Left ventricle myocardium superior (tissue), 1 donor: ENCODE results near the gene PEX16. TPM values are rescaled to one million over a fixed set of nuclear protein-coding genes. Genes with fewer than 3 reads are reported as not detected.

ENCODE experiments used
- ATAC-seq: fragments of 200-7000 bp; cut with Tn5 transposase; one replicate; pipeline ENCODE4 v1.9.1; 2020; ENCODE audit warnings: mild to moderate bottlenecking, moderate library complexity
- DNase-seq: peaks from one replicate; pipeline ENCODE4 v3.0.0-alpha.2; 2020
- intact Hi-C: fragments of 100-400 bp; cut with micrococcal nuclease; formaldehyde crosslinking; loops from one replicate; pipeline ENCODE4 v1.11.0; 2022
- long read RNA-seq: library from polyadenylated mRNA; unstranded; transcript quantifications from one replicate; pipeline ENCODE4 v2.0.0, GENCODE V29; 2021
- total RNA-seq: library from RNA; stranded (reverse); fragmentation: NEBNext Ultra II Directional; extraction: Animal tissue kit (Norgen Biotek cat#: 25700); gene quantifications from one replicate; pipeline ENCODE4 v1.2.1, GENCODE V29; 2021
- donor health status: DM: no; HTN: yes; CAD: no; lungs with severe emphysema.

Gene PEX16
- 8.6 TPM for total RNA-seq
- long read RNA-seq, transcript PEX16-202 (11 exons, 1,335 nt), result major isoform, 18 of 21 reads
- long read RNA-seq, partial matches to known transcripts, result 0 of 21 reads
- long read RNA-seq, other reads (novel, unspliced or antisense), result 3 of 21 reads

DNA sequence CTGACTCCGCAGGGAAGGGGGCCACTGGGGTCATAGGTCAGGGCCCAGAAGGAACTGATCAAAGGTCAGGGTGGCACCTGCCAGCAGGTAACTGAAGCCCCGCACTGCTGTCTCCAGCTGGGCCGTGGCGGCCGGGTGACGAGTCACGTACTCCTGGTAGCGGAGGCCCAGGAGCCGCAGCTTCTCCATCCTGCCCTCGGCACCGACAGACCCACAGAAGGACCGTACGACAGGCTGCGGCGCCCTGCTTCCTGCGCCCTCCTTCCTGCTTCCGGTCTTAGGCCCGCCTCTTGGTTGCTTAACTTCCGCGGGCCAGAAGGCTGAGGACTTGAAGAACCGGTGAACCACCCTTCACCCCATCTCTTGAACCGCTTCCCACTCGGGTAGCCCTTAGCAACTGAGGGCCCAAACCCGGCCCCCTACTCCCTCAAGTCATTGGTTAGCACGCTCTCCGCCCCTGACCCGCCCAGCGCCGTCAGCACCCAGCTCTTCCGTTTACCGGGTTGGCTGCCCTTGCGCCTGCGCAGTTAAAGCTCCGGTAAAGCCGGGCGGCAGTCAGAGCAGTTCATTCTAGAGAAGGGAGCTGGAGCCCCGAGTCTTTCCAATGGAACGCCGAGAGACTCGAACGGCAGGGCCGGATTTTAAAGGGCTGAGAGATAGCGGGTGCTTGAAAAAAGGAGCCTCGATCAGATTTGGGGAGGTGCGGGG is at the start of gene PEX16:
Gene PEX16, minus strand, starts transcription at position 255 of the 708 bp plus-strand sequence. Its CDS starts 66 bp downstream, at position 189.
- ATAC-seq (peak; percentile 93), DNase-seq (peak; percentile 97)
- intact Hi-C loops, result no loop called here

- intact Hi-C loops, result loop anchor here (2.0 kb wide), 1 partner anchor 40 kb away; no protein-coding TSS in a partner anchor
- DNase-seq (peak; percentile 36), ATAC-seq (peak; percentile 91)
These were observed 47.3 kb upstream of the PEX16 start for GRCh38 chr11:45964911-45965389.

DNA sequence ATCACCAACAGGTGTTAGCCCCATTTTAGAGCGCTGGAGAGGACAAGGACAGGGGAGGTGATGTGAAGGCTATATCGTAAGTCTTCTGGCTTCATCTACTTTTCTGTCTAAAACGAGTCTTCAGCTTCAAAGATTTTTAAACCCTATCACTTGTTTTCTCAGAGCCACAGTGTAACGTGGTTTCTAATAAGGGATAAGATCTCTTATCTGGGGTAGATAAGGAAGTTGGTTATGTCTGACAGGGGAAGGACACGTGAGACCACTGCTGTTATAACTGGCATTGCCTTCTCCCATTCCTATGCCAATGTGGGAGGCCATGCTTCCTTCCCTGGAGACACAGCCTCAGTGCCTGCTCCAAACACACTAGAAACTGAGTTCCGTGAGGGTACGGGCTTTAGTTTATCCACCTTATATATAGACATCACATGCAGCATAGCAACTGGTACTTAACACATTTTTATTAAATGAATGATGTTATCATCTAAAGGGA is 44.1 kb upstream of the PEX16 start:
- DNase-seq, result no peak
- ATAC-seq, result no peak

DNA sequence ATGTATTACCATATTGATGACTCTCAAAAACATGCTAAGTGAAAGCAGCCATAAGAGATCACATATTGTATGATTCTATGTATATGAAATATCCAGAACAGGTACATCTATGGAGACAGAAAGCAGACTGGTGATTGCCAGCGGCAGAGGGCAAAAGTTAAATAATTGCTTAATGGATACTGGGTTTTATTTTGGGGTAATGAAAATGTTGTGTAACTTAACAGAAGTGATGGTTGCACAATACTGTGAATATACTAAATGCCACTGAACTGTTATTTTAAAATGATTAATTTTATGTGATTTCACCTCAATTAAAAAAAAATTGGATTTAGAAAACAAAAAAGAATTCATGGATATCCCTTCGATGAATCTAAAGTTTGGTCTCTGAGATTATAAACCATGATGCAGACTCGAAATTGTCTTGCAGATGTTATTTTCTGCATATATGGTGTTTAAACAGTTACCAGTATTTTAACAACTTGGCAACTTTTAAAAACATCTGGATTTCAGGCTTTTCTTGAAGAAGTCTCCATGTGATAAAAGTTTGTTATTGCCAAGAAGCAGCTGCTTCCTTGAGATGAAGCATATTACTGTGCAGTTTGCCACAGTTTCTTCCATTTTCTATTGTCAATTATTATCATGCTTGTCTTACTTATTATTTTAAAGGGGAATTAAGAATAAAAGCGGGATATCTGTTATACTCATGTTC is 42.9 kb upstream of the PEX16 start:
- intact Hi-C loops, result no loop called here
- DNase-seq, result no peak
- peak; percentile 58 for ATAC-seq

More for the DNA sequence above, 44.1 kb upstream of the PEX16 start:
- intact Hi-C loops, result no loop called here

GRCh38 chr11:45959851-45960250 is 42.2 kb upstream of the PEX16 start:
- peak; percentile 22 for ATAC-seq
- no peak for DNase-seq
- intact Hi-C loops, result no loop called here

- DNase-seq, result no peak
- intact Hi-C loops, result no loop called here
- ATAC-seq, result peak; percentile 52
These were observed 32.3 kb upstream of the PEX16 start for GRCh38 chr11:45949992-45950407.

DNA sequence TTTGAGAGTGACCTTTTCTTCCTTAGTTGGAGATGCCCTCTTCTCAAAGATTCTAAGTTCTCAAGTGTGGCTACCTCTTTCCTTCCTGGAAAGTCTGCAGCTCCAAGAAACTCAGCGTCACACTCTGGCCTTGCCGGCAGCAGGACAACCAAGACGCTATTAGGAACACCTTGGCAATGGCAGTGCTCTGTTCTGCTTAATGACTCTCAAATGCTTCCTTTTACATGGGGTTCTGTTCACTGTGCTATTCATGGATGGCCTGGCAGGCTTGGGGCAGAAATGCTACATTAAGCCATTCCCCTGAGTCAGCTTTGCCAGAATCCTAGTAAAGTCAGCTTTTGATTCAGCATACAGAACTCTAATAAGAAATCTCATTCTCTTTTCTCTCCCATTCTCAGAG is 30.7 kb upstream of the PEX16 start:
- DNase-seq (no peak), ATAC-seq (no peak)
- intact Hi-C loops, result no loop called here

- DNase-seq, result no peak
- no peak for ATAC-seq
- intact Hi-C loops, result no loop called here
These were observed 30.2 kb upstream of the PEX16 start for GRCh38 chr11:45947885-45948284.

- ATAC-seq (peak; percentile 54), DNase-seq (no peak)
- intact Hi-C loops, result no loop called here
These were observed 27.8 kb upstream of the PEX16 start for GRCh38 chr11:45945397-45945999.

DNA sequence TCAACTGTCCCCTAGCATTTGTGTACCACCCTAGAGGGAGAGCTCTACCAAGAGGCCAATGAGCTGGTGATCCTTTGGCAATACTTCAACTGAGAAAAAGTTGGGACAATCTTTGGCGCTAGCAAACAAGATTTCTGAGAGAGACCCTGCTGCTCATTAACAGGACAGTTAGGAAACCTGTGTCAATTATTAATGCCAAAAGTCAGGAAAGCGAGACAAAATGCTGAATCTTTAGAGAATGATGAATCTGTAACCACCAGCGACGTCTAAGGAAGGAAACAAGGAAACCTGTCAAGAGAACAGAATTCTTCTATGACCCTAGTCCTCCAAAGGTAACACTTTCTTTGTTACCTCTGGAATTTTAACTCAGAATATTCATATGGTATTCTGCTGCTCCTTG is 24.7 kb upstream of the PEX16 start:
- ATAC-seq, result no peak
- intact Hi-C loops, result no loop called here
- DNase-seq, result no peak

- intact Hi-C loops, result no loop called here
- DNase-seq, result no peak
- no peak for ATAC-seq
These were observed 23.6 kb upstream of the PEX16 start for GRCh38 chr11:45941285-45941684.

DNA sequence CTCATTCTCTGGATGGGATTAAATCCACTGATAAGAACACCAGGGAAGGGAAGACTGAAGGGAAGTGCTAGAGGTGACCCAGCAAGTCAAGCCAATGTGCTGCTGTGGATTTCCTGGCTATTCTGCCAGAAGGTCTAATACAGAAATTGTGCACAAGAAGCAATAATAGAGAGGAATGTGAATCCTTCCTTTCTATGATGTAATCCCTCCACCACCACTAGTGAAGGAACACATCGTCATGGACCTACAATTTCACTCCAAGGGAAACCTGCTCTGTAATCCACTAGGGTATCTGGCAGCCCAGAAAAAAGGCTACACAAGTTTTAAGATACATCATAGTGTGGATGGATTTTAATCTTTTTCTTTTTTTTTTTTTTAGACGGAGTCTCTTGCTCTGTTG is 22.2 kb upstream of the PEX16 start:
- ATAC-seq (no peak), DNase-seq (no peak)
- intact Hi-C loops, result no loop called here

DNA sequence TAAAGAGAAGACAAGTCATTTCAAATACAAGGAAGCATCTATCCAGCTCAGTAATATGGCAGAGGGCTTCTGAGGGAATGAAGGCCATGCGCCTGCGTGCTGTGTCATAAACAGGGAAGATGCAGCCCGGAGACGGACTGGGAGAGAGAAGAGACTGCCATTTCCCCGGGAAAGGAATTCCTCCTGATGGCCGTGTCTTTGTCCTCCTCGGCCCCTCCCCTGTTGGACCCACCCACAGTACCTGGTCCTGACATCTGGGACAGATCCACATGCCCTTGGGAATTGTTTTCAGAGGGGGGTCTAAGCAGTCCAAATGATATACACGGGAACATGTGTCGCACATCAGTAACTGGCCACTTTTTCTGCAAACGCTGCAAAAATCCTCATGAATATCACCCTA is 20.2 kb upstream of the PEX16 start:
- DNase-seq (no peak), ATAC-seq (no peak)
- intact Hi-C loops, result no loop called here

GRCh38 chr11:45936511-45937054 is 18.9 kb upstream of the PEX16 start:
- intact Hi-C loops, result no loop called here
- DNase-seq (no peak), ATAC-seq (no peak)

GRCh38 chr11:45935349-45936064 is 17.8 kb upstream of the PEX16 start:
- ATAC-seq (no peak), DNase-seq (no peak)
- intact Hi-C loops, result no loop called here

GRCh38 chr11:45934580-45935318 is 17.1 kb upstream of the PEX16 start:
- ATAC-seq (no peak), DNase-seq (no peak)
- intact Hi-C loops, result no loop called here

- intact Hi-C loops, result no loop called here
- DNase-seq, result no peak
- ATAC-seq, result no peak
These were observed 16.3 kb upstream of the PEX16 start for GRCh38 chr11:45933846-45934579.
